ENCODE measurements around the gene ZBTB38. TPM values are rescaled to one million over a fixed set of nuclear protein-coding genes. Genes with fewer than 3 reads are reported as not detected.

The ZBTB38 gene
- total RNA-seq, 1 donor, result 267 TPM

- H3K4me3 ChIP-seq (ENCODE audit: low read depth, low read length), result no peak overlapping the region
- TF ChIP-seq CTCF (IDR thresholded peaks at IDR 0.05; ENCODE audit: insufficient read depth, low read length), result no peak
- peak; percentile 62 for DNase-seq (ENCODE audit: low read depth)
These were observed 43.0 kb downstream of the ZBTB38 start for GRCh38 chr3:141411251-141411771.

- TF ChIP-seq CTCF (IDR thresholded peaks at IDR 0.05; ENCODE audit: insufficient read depth, low read length), result no peak
- peak overlapping the region; percentile 19 for H3K4me3 ChIP-seq (ENCODE audit: low read depth, low read length)
- DNase-seq (ENCODE audit: low read depth), result peak; percentile 80
These were observed 44.0 kb downstream of the ZBTB38 start for GRCh38 chr3:141412087-141412935.

GRCh38 chr3:141412936-141413354 is 44.6 kb downstream of the ZBTB38 start:
- DNase-seq (ENCODE audit: low read depth), result peak; percentile 97
- TF ChIP-seq CTCF (IDR thresholded peaks at IDR 0.05; ENCODE audit: insufficient read depth, low read length), result no peak
- H3K4me3 ChIP-seq (ENCODE audit: low read depth, low read length), result no peak overlapping the region

GRCh38 chr3:141413391-141413790 is 45.1 kb downstream of the ZBTB38 start:
- TF ChIP-seq CTCF (IDR thresholded peaks at IDR 0.05; ENCODE audit: insufficient read depth, low read length), result no peak
- DNase-seq (ENCODE audit: low read depth), result peak; percentile 44
- H3K4me3 ChIP-seq (ENCODE audit: low read depth, low read length), result no peak overlapping the region

GRCh38 chr3:141413801-141414689 is 45.7 kb downstream of the ZBTB38 start:
- no peak for TF ChIP-seq CTCF (IDR thresholded peaks at IDR 0.05; ENCODE audit: insufficient read depth, low read length)
- no peak overlapping the region for H3K4me3 ChIP-seq (ENCODE audit: low read depth, low read length)
- peak; percentile 79 for DNase-seq (ENCODE audit: low read depth)

- no peak for TF ChIP-seq CTCF (IDR thresholded peaks at IDR 0.05; ENCODE audit: insufficient read depth, low read length)
- DNase-seq (ENCODE audit: low read depth), result peak; percentile 75
These were observed 46.6 kb downstream of the ZBTB38 start for GRCh38 chr3:141414800-141415462.

More at GRCh38 chr3:141414800-141415462, 46.6 kb downstream of the ZBTB38 start:
- H3K4me3 ChIP-seq (ENCODE audit: low read depth, low read length), result no peak overlapping the region
